RWPE2 (cell line): ENCODE data around the gene TEDC1.

Experiments used
- ATAC-seq: fragments of 200-7000 bp; cut with Tn5 transposase; 3 replicates; pipeline ENCODE4 v1.9.1; 2021; ENCODE audit warnings: low read depth
- DNase-seq: peaks from one replicate; pipeline ENCODE4 v3.0.0-alpha.2; 2020; ENCODE audit warnings: low spot score
- H3K27ac ChIP-seq: fragments of 450-650 bp; 2 replicates; pipeline ENCODE4 v1.5.1; 2017; ENCODE audit warnings: mild to moderate bottlenecking; ENCODE audit not compliant: poor library complexity, severe bottlenecking
- H3K27me3 ChIP-seq: fragments of 250-450 bp; sonication (Bioruptor Pico); 2 replicates; pipeline ENCODE4 v1.5.1; 2021; ENCODE audit warnings: mild to moderate bottlenecking, moderate library complexity; ENCODE audit not compliant: insufficient read depth, poor library complexity, severe bottlenecking
- H3K36me3 ChIP-seq: fragments of 250-450 bp; sonication (Bioruptor Pico); 2 replicates; pipeline ENCODE4 v1.5.1; 2020; ENCODE audit warnings: low read depth, mild to moderate bottlenecking, moderate library complexity
- H3K4me1 ChIP-seq: fragments of 250-450 bp; sonication (Bioruptor Pico); 2 replicates; pipeline ENCODE4 v1.5.1; 2021; ENCODE audit warnings: mild to moderate bottlenecking, moderate library complexity; ENCODE audit not compliant: insufficient read depth, poor library complexity, severe bottlenecking
- H3K4me3 ChIP-seq: fragments of 250-450 bp; sonication (Bioruptor Pico); 2 replicates; pipeline ENCODE4 v1.5.1; 2021; ENCODE audit warnings: mild to moderate bottlenecking, moderate library complexity; ENCODE audit not compliant: severe bottlenecking
- H3K9me3 ChIP-seq: fragments of 250-450 bp; sonication (Bioruptor Pico); 2 replicates; pipeline ENCODE4 v1.5.1; 2021; ENCODE audit warnings: mild to moderate bottlenecking, moderate library complexity; ENCODE audit not compliant: severe bottlenecking
- CTCF ChIP-seq: fragments of 450-650 bp; IDR thresholded peaks from one replicate; pipeline ENCODE4 v1.5.1; 2017; ENCODE audit warnings: mild to moderate bottlenecking, moderate library complexity; ENCODE audit not compliant: poor library complexity, severe bottlenecking

Gene TEDC1

GRCh38 chr14:105529569-105530284 lies 38.7 kb downstream of the TEDC1 start:
- no peaks in the 10 kb centered on the region for H3K36me3 ChIP-seq
- no peak overlapping the region for H3K4me3 ChIP-seq
- no peaks in the 10 kb centered on the region for H3K9me3 ChIP-seq
- ATAC-seq, result no peak
- TF ChIP-seq CTCF, result no peak
- peaks cover 23% of the 10 kb centered on the region for H3K27me3 ChIP-seq
- DNase-seq, result peak; percentile 73
- no peak overlapping the region for H3K27ac ChIP-seq
- no peaks in the 10 kb centered on the region for H3K4me1 ChIP-seq

GRCh38 chr14:105530285-105531087 lies 39.4 kb downstream of the TEDC1 start:
- no peaks in the 10 kb centered on the region for H3K4me1 ChIP-seq
- no peaks in the 10 kb centered on the region for H3K9me3 ChIP-seq
- ATAC-seq (no peak), DNase-seq (peak; percentile 47)
- peaks cover 18% of the 10 kb centered on the region for H3K27me3 ChIP-seq
- no peaks in the 10 kb centered on the region for H3K36me3 ChIP-seq
- H3K27ac ChIP-seq, result no peak overlapping the region
- H3K4me3 ChIP-seq, result no peak overlapping the region
- no peak for TF ChIP-seq CTCF

GRCh38 chr14:105531088-105531893 lies 40.2 kb downstream of the TEDC1 start:
- Histone ChIP-seq H3K27ac (no peak overlapping the region), H3K9me3 (no peaks in the 10 kb centered on the region), H3K4me3 (no peak overlapping the region), H3K36me3 (no peaks in the 10 kb centered on the region), H3K27me3 (peaks cover 18% of the 10 kb centered on the region), H3K4me1 (no peaks in the 10 kb centered on the region)
- DNase-seq (peak; percentile 69), ATAC-seq (no peak)
- no peak for TF ChIP-seq CTCF

- Histone ChIP-seq H3K4me3 (no peak overlapping the region), H3K27me3 (peaks cover 21% of the 10 kb centered on the region), H3K9me3 (no peaks in the 10 kb centered on the region), H3K4me1 (no peaks in the 10 kb centered on the region), H3K27ac (no peak overlapping the region), H3K36me3 (no peaks in the 10 kb centered on the region)
- ATAC-seq (no peak), DNase-seq (peak; percentile 71)
- TF ChIP-seq CTCF, result no peak
These were observed 41.0 kb downstream of the TEDC1 start for GRCh38 chr14:105531894-105532623.
